Measurements from ENCODE around the gene CTSD. TPM values are rescaled to one million over a fixed set of nuclear protein-coding genes. Genes with fewer than 3 reads are reported as not detected.

The CTSD gene
- total and polyA plus RNA-seq, 2 of the 8 experiments (the other 6 are each of a cell fraction or from before 2014, with no cell fraction given) = 169 to 173 TPM

- no peak for TF ChIP-seq SP4 (IDR thresholded peaks at IDR 0.05; ENCODE audit: low read length)
- no peak for TF ChIP-seq SRF (IDR thresholded peaks at IDR 0.05; ENCODE audit: low read depth, low read length)
- TF ChIP-seq GABPA (IDR thresholded peaks at IDR 0.05; ENCODE audit: borderline replicate concordance, insufficient read depth, low read length) = no peak
- no peak for TF ChIP-seq CTBP2 (IDR thresholded peaks at IDR 0.05; ENCODE audit: borderline replicate concordance, insufficient read depth, insufficient read length, low read length)
- no peak for TF ChIP-seq SIX5 (IDR thresholded peaks at IDR 0.05; ENCODE audit: low read depth, low read length)
- no peak for TF ChIP-seq RBBP5 (IDR thresholded peaks at IDR 0.05; ENCODE audit: borderline replicate concordance, low read depth, low read length)
- TF ChIP-seq MAFK (IDR thresholded peaks at IDR 0.05; ENCODE audit: low read depth, low read length) = no peak
- no peak for TF ChIP-seq RXRA (IDR thresholded peaks at IDR 0.05; ENCODE audit: insufficient read depth, low read depth, low read length)
Measured at GRCh38 chr11:1792461-1792860, 28.7 kb upstream of the CTSD start (continued).
